Activated B cell treated with CpG ODN at 0.5 μM for 24 hours (primary cell): ENCODE results near the gene IFI35. TPM values are rescaled to one million over a fixed set of nuclear protein-coding genes. Genes with fewer than 3 reads are reported as not detected.

Source experiments
- ATAC-seq: fragments of 200-7000 bp; cut with Tn5 transposase; one replicate; pipeline ENCODE4 v1.10.0; 2021; ENCODE audit warnings: low read depth, mild to moderate bottlenecking, moderate library complexity
- CTCF ChIA-PET: fragments of 350-600 bp; sonication (Branson Sonifier 250); formaldehyde crosslinking; loops from one replicate; lab custom pipeline; 2021; ENCODE audit warnings: antibody characterized with exemption; lab: Charles Lee
- POLR2A ChIA-PET: fragments of 350-600 bp; sonication (Branson Sonifier 250); formaldehyde crosslinking; loops from one replicate; lab custom pipeline; 2021; ENCODE audit warnings: antibody characterized with exemption; lab: Charles Lee
- DNase-seq: peaks from one replicate; pipeline ENCODE4 v3.0.0; 2022
- H3K27ac Mint-ChIP-seq: one replicate; pipeline ENCODE4 v1.8.0; 2020; ENCODE audit warnings: mixed read lengths
- H3K27me3 Mint-ChIP-seq: one replicate; pipeline ENCODE4 v1.8.0; 2021; ENCODE audit warnings: mixed read lengths
- H3K36me3 Mint-ChIP-seq: one replicate; pipeline ENCODE4 v1.8.0; 2021; ENCODE audit warnings: low read depth, mixed read lengths
- H3K4me1 Mint-ChIP-seq: one replicate; pipeline ENCODE4 v1.8.0; 2021; ENCODE audit warnings: mixed read lengths
- H3K4me3 Mint-ChIP-seq: one replicate; pipeline ENCODE4 v1.8.0; 2020; ENCODE audit warnings: mild to moderate bottlenecking, mixed read lengths
- H3K9me3 Mint-ChIP-seq: one replicate; pipeline ENCODE4 v1.8.0; 2020; ENCODE audit warnings: mixed read lengths
- intact Hi-C: fragments of 100-400 bp; cut with micrococcal nuclease; formaldehyde crosslinking; loops from one replicate; pipeline ENCODE4 v1.15.1; 2024
- total RNA-seq: library from RNA; stranded (reverse); gene quantifications from 2 replicates; pipeline ENCODE4 v1.2.3, GENCODE V29; 2022
- TF ChIP-seq, protein P1 (sequence below): fragments of 200-600 bp; IDR thresholded peaks from one replicate; pipeline ENCODE4 v1.8.0; 2022; ENCODE audit warnings: antibody characterized with exemption, mild to moderate bottlenecking

Gene IFI35
- total RNA-seq, 1 donor from 2014 or later: 50.5 TPM

GRCh38 chr17:43026595-43026994 is 20.0 kb downstream of the IFI35 start:
- H3K27ac Mint-ChIP-seq: peak overlapping the region; percentile 50
- H3K4me1 Mint-ChIP-seq: peaks cover 18% of the 10 kb centered on the region
- TF ChIP-seq, protein P1, sequence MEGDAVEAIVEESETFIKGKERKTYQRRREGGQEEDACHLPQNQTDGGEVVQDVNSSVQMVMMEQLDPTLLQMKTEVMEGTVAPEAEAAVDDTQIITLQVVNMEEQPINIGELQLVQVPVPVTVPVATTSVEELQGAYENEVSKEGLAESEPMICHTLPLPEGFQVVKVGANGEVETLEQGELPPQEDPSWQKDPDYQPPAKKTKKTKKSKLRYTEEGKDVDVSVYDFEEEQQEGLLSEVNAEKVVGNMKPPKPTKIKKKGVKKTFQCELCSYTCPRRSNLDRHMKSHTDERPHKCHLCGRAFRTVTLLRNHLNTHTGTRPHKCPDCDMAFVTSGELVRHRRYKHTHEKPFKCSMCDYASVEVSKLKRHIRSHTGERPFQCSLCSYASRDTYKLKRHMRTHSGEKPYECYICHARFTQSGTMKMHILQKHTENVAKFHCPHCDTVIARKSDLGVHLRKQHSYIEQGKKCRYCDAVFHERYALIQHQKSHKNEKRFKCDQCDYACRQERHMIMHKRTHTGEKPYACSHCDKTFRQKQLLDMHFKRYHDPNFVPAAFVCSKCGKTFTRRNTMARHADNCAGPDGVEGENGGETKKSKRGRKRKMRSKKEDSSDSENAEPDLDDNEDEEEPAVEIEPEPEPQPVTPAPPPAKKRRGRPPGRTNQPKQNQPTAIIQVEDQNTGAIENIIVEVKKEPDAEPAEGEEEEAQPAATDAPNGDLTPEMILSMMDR: no peak
- no peaks in the 10 kb centered on the region for H3K9me3 Mint-ChIP-seq
- intact Hi-C loops: no loop called here
- no peaks in the 10 kb centered on the region for H3K27me3 Mint-ChIP-seq
- H3K4me3 Mint-ChIP-seq: peak overlapping the region; percentile 38
- ChIA-PET POLR2A (interaction anchor here (1.1 to 3.8 kb wide), 3 partner anchors 29 to 289 kb away, joined by 3 to 53 read pairs (median 4); partner anchors contain the start of genes RPL27 and TMEM106A), CTCF (no interaction called here)
- ATAC-seq: no peak
- H3K36me3 Mint-ChIP-seq: peaks cover 5% of the 10 kb centered on the region
- no peak for DNase-seq

DNA sequence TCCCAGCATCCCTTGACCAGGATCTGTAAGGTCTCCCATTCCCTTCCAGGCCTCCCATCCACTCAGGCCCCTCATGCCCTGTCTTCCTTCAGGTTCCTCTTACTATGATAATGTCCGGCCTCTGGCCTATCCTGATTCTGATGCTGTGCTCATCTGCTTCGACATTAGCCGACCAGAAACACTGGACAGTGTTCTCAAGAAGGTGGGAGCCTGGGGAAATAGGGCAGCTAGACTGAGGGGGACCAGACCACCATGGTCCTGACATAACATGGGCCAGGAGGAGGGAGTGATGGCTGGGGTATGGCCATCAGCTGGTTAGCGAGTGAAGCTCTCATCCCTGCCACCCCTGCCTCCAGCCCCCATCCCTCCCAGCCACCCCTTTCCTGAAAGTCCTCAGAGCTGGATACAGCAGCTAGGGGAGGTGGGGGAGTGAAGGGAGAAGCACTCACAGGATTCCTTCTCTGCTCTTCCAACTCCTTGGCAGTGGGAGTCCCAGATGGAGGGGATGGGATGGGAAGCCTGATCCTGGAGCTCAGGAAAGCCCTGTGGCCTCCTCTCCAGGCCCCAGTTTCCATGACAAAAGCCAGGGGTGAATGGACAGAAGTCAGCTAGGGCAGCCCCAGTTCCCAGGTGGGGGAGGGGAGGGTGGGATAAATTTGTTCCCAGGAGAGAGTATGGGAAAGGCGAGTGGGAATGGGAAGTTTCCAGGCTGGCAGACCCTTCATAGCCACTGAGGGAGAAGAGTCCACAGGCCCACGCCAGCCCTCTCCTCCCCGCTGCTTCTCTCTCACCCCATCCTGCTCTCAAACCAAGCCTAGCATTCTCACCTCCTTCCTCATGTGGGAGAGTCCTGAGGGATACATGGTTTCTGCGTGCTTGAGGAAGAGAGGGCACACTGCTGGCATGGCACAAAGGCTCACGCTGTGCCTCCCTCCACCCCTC is 20.8 kb downstream of the IFI35 start:
- peaks cover 17% of the 10 kb centered on the region for H3K4me1 Mint-ChIP-seq
- no peak for DNase-seq
- ATAC-seq: no peak
- H3K27me3 Mint-ChIP-seq: no peaks in the 10 kb centered on the region
- intact Hi-C loops: no loop called here
- POLR2A ChIA-PET: interaction anchor here (0.6 to 3.8 kb wide), 4 partner anchors 29 to 321 kb away, joined by 3 to 53 read pairs (median 6); partner anchors contain the start of gene RPL27
- H3K36me3 Mint-ChIP-seq: peaks cover 3% of the 10 kb centered on the region
- H3K4me3 Mint-ChIP-seq: peak overlapping the region; percentile 1
- no peak overlapping the region for H3K27ac Mint-ChIP-seq
- no peaks in the 10 kb centered on the region for H3K9me3 Mint-ChIP-seq
- TF ChIP-seq, protein P1: no peak
- CTCF ChIA-PET: no interaction called here

DNA sequence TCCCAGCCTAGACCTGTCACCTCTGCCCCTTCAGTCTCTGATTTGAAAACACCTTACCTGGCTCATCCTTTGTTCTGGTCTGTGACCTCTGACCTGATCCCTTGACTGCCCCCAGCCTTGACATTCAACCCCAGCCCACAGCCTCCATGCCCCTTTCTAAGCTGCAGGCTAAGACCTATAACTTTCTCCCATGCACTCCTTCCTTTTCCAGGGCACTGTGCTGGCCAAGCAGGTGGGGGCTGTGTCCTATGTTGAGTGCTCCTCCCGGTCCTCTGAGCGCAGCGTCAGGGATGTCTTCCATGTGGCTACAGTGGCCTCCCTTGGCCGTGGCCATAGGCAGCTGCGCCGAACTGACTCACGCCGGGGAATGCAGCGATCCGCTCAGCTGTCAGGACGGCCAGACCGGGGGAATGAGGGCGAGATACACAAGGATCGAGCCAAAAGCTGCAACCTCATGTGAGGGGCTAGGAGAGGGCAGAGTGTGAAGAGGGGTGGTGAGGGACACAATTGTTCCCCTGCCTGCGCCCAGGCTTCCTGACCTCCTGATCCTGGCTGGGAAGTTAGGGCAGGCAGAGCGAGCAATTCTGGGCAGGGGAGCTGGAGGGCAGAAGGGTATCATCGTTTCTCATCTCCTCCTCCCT is 21.8 kb downstream of the IFI35 start:
- no peaks in the 10 kb centered on the region for H3K9me3 Mint-ChIP-seq
- H3K36me3 Mint-ChIP-seq: peaks cover 3% of the 10 kb centered on the region
- no peak overlapping the region for H3K4me3 Mint-ChIP-seq
- TF ChIP-seq, protein P1: no peak
- ChIA-PET CTCF (no interaction called here), POLR2A (interaction anchor here (1.2 kb wide), 1 partner anchor 30 kb away, joined by 3 read pairs; the partner anchor contains the start of gene RPL27)
- H3K4me1 Mint-ChIP-seq: peaks cover 16% of the 10 kb centered on the region
- ATAC-seq (no peak), DNase-seq (no peak)
- intact Hi-C loops: no loop called here
- H3K27me3 Mint-ChIP-seq: no peaks in the 10 kb centered on the region
- H3K27ac Mint-ChIP-seq: no peak overlapping the region

GRCh38 chr17:43030137-43030767 is 23.7 kb downstream of the IFI35 start:
- Mint-ChIP-seq H3K4me3 (no peak overlapping the region), H3K9me3 (no peaks in the 10 kb centered on the region), H3K36me3 (no peaks in the 10 kb centered on the region), H3K4me1 (peaks cover 3% of the 10 kb centered on the region), H3K27me3 (no peaks in the 10 kb centered on the region), H3K27ac (no peak overlapping the region)
- ChIA-PET POLR2A (interaction anchor here (0.6 kb wide), 1 partner anchor 13 kb away, joined by 5 read pairs; no protein-coding TSS in a partner anchor), CTCF (no interaction called here)
- no peak for DNase-seq
- TF ChIP-seq, protein P1: no peak
- no peak for ATAC-seq
- intact Hi-C loops: no loop called here
